ENCODE data around the gene FOXO1.
"Not testable (repeated sequence)": the region's sequence is repeated elsewhere in the genome, so short reads cannot be mapped to it uniquely, and the experiment has no call there.

The FOXO1 gene

GRCh38 chr13:40666045-40666932, at the start of gene FOXO1:
Gene FOXO1 (minus strand): TSS chr13:40666641. CDS start chr13:40666212, 429 bp downstream.
- peak; percentile 88 for DNase-seq (ENCODE audit: low read depth)

- not testable (repeated sequence) for DNase-seq (ENCODE audit: low read depth)
Measured at GRCh38 chr13:40714433-40714832, 48.0 kb upstream of the FOXO1 start.

GRCh38 chr13:40706439-40706838, 40.0 kb upstream of the FOXO1 start:
- DNase-seq (ENCODE audit: low read depth): no peak

- DNase-seq (ENCODE audit: low read depth): no peak
Measured at GRCh38 chr13:40697711-40698110, 31.3 kb upstream of the FOXO1 start.

- no peak for DNase-seq (ENCODE audit: low read depth)
Measured at GRCh38 chr13:40694426-40694825, 28.0 kb upstream of the FOXO1 start.

GRCh38 chr13:40692946-40693345, 26.5 kb upstream of the FOXO1 start:
- DNase-seq (ENCODE audit: low read depth): no peak

- DNase-seq (ENCODE audit: low read depth): no peak
Measured at GRCh38 chr13:40688781-40689180, 22.3 kb upstream of the FOXO1 start.

GRCh38 chr13:40682449-40683240, 16.2 kb upstream of the FOXO1 start:
- no peak for DNase-seq (ENCODE audit: low read depth)

GRCh38 chr13:40681341-40682146, 15.1 kb upstream of the FOXO1 start:
- no peak for DNase-seq (ENCODE audit: low read depth)

GRCh38 chr13:40680659-40681323, 14.3 kb upstream of the FOXO1 start:
- DNase-seq (ENCODE audit: low read depth): no peak

GRCh38 chr13:40679480-40679985, 13.1 kb upstream of the FOXO1 start:
- DNase-seq (ENCODE audit: low read depth): no peak

- DNase-seq (ENCODE audit: low read depth): no peak
Measured at GRCh38 chr13:40677064-40677463, 10.6 kb upstream of the FOXO1 start.

- no peak for DNase-seq (ENCODE audit: low read depth)
Measured at GRCh38 chr13:40676007-40676406, 9.6 kb upstream of the FOXO1 start.

GRCh38 chr13:40673414-40673813, 7.0 kb upstream of the FOXO1 start:
- no peak for DNase-seq (ENCODE audit: low read depth)

GRCh38 chr13:40672765-40673397, 6.4 kb upstream of the FOXO1 start:
- no peak for DNase-seq (ENCODE audit: low read depth)

GRCh38 chr13:40671956-40672764, 5.7 kb upstream of the FOXO1 start:
- DNase-seq (ENCODE audit: low read depth): no peak

GRCh38 chr13:40670307-40670706, 3.9 kb upstream of the FOXO1 start:
- DNase-seq (ENCODE audit: low read depth): no peak

GRCh38 chr13:40668335-40668734, 1.9 kb upstream of the FOXO1 start:
- DNase-seq (ENCODE audit: low read depth): no peak

- DNase-seq (ENCODE audit: low read depth): no peak
Measured at GRCh38 chr13:40667622-40667978, 1.2 kb upstream of the FOXO1 start.

- no peak for DNase-seq (ENCODE audit: low read depth)
Measured at GRCh38 chr13:40666933-40667621, 636 bp upstream of the FOXO1 start.
